ENCODE measurements around the gene DCLK1.
"Not testable (repeated sequence)": the region's sequence is repeated elsewhere in the genome, so short reads cannot be mapped to it uniquely, and the experiment has no call there.

Gene DCLK1

DNA sequence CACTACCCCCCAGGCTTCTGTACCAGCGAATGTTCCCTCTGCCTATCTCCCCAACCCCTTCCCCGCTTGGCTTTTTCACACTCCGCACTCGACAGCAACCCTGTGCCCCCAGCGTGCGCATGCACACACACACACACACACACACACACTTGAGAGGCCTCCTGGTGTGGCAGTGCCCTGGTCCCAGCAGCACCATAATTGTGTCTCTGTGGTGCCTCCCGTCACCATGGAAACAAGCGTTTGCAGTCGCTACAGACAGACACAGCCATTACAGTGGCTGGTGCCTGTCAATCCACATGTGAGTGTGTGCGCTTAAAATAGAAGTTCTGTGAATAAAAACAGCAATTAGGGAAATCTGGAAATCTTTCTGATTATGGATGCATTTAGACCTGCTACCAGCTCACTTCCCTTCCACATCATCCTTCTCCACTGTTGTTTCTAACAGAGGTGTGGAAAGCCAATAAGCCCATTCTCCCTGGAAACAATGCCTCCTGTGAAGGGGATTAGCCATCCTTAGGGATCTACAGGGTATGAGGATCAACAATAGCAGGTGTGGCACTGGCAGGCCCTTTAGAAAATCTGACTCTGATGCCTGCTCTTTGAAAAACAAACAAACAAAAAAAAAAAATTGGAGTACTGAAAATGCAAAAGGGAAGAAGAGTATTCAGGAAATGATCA lies 146.3 kb downstream of the DCLK1 start:
- TF ChIP-seq, protein P1, sequence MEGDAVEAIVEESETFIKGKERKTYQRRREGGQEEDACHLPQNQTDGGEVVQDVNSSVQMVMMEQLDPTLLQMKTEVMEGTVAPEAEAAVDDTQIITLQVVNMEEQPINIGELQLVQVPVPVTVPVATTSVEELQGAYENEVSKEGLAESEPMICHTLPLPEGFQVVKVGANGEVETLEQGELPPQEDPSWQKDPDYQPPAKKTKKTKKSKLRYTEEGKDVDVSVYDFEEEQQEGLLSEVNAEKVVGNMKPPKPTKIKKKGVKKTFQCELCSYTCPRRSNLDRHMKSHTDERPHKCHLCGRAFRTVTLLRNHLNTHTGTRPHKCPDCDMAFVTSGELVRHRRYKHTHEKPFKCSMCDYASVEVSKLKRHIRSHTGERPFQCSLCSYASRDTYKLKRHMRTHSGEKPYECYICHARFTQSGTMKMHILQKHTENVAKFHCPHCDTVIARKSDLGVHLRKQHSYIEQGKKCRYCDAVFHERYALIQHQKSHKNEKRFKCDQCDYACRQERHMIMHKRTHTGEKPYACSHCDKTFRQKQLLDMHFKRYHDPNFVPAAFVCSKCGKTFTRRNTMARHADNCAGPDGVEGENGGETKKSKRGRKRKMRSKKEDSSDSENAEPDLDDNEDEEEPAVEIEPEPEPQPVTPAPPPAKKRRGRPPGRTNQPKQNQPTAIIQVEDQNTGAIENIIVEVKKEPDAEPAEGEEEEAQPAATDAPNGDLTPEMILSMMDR (IDR thresholded peaks at IDR 0.05; ENCODE audit: low read depth, low read length, missing control alignments) = no peak
- no peak overlapping the region for H3K4me3 ChIP-seq (ENCODE audit: low read depth, low read length)
- DNase-seq (ENCODE audit: low read depth) = no peak
- in situ Hi-C loops (cut with HindIII; ENCODE audit: low sequenced_read_pairs) = no loop called here

- H3K4me3 ChIP-seq (ENCODE audit: low read depth, low read length) = no peak overlapping the region
- in situ Hi-C loops (cut with HindIII; ENCODE audit: low sequenced_read_pairs) = no loop called here
- TF ChIP-seq, protein P1 (IDR thresholded peaks at IDR 0.05; ENCODE audit: low read depth, low read length, missing control alignments) = peak; percentile 10
- no peak for DNase-seq (ENCODE audit: low read depth)
Measured at GRCh38 chr13:35984287-35984686, 146.9 kb downstream of the DCLK1 start.

GRCh38 chr13:35983703-35984102 lies 147.5 kb downstream of the DCLK1 start:
- DNase-seq (ENCODE audit: low read depth); in situ Hi-C loops (cut with HindIII; ENCODE audit: low sequenced_read_pairs); H3K4me3 ChIP-seq (ENCODE audit: low read depth, low read length): not testable (repeated sequence)

GRCh38 chr13:35983206-35983605 lies 148.0 kb downstream of the DCLK1 start:
- TF ChIP-seq, protein P1 (IDR thresholded peaks at IDR 0.05; ENCODE audit: low read depth, low read length, missing control alignments) = no peak
- no peak overlapping the region for H3K4me3 ChIP-seq (ENCODE audit: low read depth, low read length)
- DNase-seq (ENCODE audit: low read depth) = no peak
- in situ Hi-C loops (cut with HindIII; ENCODE audit: low sequenced_read_pairs) = no loop called here

DNA sequence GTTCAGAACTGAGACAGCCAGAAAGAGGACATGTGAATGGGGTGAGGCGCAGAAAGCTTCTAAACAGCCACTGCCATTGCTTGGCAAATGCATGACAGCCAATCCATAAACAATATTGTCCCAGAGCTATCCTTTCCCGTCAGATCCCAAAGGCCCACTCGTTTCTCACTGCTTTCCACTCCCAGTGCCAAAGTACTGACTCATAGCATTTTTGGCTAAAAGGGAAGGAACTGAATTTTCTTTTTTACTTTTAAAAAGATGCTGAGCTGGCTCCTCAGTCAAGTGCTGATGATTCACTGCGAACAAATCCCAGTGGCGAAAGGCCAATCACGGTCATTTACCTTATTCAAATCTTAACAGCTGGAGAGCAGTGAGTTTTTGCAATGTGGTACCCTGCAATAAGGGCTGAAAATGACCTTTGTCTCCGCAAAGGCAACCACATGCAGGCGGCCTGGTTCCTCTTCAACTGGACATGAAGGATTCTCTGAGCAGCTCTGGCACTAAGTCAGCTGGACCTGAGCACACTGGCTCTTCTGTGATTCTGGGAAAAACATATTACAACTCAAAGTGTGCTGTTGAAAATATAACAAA lies 151.7 kb downstream of the DCLK1 start:
- in situ Hi-C loops (cut with HindIII; ENCODE audit: low sequenced_read_pairs) = loop anchor here (5.0 kb wide), 1 partner anchor 303 kb away; no protein-coding TSS in a partner anchor
- peak; percentile 100 for DNase-seq (ENCODE audit: low read depth)
- H3K4me3 ChIP-seq (ENCODE audit: low read depth, low read length) = no peak overlapping the region
- TF ChIP-seq, protein P1 (IDR thresholded peaks at IDR 0.05; ENCODE audit: low read depth, low read length, missing control alignments) = no peak

GRCh38 chr13:35978607-35979316 lies 152.4 kb downstream of the DCLK1 start:
- no peak overlapping the region for H3K4me3 ChIP-seq (ENCODE audit: low read depth, low read length)
- TF ChIP-seq, protein P1 (IDR thresholded peaks at IDR 0.05; ENCODE audit: low read depth, low read length, missing control alignments) = peak; percentile 51
- DNase-seq (ENCODE audit: low read depth) = peak; percentile 76
- in situ Hi-C loops (cut with HindIII; ENCODE audit: low sequenced_read_pairs) = loop anchor here (5.0 kb wide), 1 partner anchor 304 kb away; no protein-coding TSS in a partner anchor
